Activated T-cell treated with anti-CD3 and anti-CD28 coated beads for 24 hours (primary cell): ENCODE data around the gene KRTAP10-11.
"Not testable (repeated sequence)": the region's sequence is repeated elsewhere in the genome, so short reads cannot be mapped to it uniquely, and the experiment has no call there.

Experiments used
- DNase-seq: peaks from one replicate; pipeline ENCODE4 v3.0.0-alpha.2; 2020; ENCODE audit warnings: low read depth

KRTAP10-11 gene, protein sequence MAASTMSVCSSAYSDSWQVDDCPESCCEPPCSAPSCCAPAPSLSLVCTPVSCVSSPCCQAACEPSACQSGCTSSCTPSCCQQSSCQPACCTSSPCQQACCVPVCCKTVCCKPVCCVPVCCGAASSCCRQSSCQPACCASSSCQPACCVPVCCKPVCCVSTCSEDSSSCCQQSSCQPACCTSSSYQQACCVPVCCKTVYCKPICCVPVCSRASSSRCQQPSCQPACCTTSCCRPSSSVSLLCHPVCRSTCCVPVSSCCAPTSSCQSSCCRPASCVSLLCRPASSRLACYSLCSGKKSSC

DNA sequence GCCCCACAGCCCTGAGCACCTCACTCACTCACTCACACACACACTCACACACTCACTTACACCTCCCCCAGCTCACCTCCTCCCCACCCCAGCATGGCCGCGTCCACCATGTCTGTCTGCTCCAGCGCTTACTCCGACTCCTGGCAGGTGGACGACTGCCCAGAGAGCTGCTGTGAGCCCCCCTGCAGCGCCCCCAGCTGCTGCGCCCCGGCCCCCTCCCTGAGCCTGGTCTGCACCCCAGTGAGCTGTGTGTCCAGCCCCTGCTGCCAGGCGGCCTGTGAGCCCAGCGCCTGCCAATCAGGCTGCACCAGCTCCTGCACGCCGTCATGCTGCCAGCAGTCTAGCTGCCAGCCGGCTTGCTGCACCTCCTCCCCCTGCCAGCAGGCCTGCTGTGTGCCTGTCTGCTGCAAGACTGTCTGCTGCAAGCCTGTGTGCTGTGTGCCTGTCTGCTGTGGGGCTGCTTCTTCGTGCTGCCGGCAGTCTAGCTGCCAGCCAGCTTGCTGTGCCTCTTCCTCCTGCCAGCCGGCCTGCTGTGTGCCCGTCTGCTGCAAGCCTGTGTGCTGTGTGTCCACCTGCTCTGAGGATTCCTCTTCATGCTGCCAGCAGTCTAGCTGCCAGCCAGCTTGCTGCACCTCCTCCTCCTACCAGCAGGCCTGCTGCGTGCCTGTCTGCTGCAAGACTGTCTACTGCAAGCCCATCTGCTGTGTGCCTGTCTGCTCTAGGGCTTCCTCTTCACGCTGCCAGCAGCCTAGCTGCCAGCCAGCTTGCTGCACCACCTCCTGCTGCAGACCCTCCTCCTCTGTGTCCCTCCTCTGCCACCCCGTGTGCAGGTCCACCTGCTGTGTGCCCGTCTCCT, at the start of gene KRTAP10-11:
Gene KRTAP10-11, plus strand, starts transcription at position 49 of the 856 bp plus-strand sequence. Its CDS starts 45 bp downstream, at position 94.
- not testable (repeated sequence) for DNase-seq

DNA sequence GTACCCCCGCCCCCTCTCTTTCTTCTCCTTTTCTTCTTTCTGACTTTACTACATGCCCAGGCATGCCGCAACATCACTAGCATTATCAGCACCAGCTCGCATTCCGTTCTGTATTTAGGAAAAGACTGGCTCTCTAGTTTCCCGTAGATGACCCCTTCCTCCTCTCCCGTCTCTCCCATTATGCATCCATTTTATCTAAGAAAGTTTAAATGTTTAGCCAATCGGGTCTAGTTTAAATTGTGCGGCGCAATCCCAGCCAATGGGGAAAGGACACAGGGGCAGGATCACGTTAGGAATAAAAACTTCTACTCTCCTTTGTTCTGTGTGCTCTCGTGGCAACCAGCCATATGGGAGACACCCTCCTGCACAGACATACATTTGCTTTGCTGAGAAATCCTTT, 48.2 kb upstream of the KRTAP10-11 start:
- no peak for DNase-seq

DNA sequence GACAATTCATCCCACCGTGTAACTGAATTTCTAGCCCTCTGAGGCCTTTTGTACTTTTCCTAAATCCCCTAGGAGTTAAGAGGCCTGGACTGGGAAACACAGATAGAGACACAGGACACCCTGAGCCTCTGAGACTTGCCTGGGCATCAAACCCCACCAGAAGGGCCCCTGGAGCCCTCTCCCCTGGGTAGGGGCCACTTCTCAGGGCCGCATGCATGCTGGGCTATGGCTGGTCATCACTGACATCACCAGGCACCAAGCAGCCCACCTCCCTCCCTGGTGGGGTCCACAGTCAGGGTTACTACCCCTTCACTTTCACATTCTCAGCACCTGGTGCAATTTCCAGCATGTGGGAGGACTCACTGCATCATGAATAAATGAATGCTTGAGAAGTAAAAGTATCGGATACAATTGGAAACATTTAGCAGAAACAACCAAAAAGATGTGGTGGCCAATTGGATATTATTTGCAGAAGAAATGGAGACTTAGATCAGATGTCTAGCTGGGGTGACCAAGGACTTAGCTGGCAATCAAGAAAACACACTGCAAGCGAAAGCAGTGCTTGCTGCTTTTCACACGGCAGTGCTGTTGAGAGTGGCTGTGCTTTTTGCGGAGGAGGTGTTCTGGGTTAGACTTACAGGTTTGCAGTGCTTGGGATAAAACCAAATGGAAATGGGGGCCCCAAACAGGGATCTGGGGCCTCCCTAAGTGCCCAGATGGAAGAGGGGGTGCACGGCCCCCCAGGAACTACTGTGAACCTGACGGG, 46.8 kb upstream of the KRTAP10-11 start:
- no peak for DNase-seq

DNA sequence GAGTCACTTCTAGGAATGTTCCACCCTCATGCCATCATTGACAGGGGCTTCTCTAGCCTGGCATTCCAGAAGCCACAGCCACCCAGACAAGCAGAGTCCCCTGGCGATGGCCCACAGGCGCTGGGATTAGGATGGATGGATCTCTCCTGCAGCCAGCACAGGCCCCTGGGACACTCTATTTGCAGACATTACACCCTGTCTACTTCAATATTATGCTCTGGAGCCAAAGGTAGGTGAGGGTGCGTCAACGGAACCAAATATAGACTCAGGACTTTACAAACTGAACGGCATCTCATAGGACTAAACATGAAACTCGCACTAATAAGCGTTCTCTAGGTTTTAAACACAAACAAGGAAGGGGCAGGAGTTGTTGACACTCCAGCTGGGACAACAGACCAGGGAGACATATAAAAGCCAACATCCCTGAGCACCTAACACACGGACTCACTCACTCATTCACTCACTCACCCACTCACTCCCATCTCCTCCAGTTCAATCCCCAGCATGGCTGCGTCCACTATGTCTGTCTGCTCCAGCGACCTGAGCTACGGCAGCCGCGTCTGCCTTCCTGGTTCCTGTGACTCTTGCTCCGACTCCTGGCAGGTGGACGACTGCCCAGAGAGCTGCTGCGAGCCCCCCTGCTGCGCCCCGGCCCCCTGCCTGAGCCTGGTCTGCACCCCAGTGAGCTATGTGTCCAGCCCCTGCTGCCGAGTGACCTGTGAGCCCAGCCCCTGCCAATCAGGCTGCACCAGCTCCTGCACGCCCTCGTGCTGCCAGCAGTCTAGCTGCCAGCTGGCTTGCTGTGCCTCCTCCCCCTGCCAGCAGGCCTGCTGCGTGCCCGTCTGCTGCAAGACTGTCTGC, 45.9 kb upstream of the KRTAP10-11 start, which contains the start of gene KRTAP10-7:
Gene KRTAP10-7, plus strand, starts transcription at position 480 of the 861 bp plus-strand sequence. Its CDS starts 25 bp downstream, at position 505.
- DNase-seq = not testable (repeated sequence)

DNA sequence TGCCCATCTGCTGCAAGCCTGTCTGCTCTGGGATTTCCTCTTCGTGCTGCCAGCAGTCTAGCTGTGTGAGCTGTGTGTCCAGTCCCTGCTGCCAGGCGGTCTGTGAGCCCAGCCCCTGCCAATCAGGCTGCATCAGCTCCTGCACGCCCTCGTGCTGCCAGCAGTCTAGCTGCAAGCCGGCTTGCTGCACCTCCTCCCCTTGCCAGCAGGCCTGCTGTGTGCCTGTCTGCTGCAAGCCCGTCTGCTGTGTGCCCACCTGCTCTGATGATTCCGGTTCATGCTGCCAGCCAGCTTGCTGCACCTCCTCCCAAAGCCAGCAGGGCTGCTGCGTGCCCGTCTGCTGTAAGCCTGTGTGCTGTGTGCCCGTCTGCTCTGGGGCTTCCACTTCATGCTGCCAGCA, 45.1 kb upstream of the KRTAP10-11 start:
- not testable (repeated sequence) for DNase-seq

DNA sequence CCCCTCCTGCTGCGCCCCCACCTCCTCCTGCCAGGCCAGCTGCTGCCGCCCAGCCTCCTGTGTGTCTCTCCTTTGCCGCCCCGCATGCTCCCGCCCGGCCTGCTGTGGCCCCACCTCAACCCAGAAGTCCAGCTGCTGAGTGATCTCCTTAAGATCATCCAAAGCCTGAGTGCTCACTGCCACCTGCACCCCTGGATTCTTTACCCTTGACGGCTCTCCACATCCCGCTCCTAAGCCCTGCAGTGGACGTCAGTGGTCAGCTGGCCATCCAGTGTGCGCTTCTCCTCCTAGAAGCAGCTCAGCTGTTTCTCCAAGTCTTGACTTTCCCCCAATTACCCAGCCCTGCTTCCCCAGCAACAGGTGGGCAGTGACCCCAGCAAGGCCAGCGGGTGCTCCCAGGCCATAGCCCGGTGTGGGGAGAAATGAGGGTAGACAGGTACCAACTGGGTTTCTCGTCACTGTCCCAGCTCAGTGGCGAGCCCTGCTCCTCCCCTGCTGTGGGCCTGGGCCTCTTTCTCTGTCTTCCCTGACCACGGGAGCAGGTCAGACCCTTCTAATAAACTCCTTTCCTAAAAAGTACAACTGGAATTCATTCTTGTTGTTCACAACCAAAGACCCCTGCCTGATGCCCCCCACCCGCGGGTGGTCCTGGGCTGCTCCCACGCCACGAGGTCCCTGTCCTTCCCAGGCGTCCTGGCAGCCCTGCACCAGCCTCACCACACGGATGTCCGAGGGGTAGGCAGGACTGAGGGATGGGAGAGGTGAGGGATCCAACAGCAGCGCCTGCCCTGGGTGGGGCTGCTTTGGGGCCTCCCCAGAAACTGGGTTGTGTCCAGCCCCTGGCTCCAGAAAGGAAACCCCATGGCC, 44.4 kb upstream of the KRTAP10-11 start:
- no peak for DNase-seq

DNA sequence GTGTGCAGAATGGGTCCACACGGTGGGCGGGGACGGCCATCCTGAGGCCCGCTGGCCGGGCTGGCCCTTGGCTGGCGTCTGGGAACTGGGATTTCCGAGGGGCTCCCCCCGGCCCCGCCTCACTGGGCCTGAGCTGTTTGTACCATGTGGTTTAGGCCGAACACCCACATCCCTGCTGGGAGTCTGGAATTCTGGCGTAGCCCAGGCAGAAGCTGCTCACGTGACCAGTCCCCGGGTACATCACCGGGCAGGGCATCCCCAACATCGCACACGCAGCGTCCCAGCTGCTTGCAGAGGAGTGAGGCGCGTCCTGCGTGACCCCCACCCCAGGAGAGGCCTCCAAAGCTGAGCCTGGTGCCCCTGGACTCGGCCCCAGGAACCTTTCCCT, 43.8 kb upstream of the KRTAP10-11 start:
- DNase-seq = no peak

DNA sequence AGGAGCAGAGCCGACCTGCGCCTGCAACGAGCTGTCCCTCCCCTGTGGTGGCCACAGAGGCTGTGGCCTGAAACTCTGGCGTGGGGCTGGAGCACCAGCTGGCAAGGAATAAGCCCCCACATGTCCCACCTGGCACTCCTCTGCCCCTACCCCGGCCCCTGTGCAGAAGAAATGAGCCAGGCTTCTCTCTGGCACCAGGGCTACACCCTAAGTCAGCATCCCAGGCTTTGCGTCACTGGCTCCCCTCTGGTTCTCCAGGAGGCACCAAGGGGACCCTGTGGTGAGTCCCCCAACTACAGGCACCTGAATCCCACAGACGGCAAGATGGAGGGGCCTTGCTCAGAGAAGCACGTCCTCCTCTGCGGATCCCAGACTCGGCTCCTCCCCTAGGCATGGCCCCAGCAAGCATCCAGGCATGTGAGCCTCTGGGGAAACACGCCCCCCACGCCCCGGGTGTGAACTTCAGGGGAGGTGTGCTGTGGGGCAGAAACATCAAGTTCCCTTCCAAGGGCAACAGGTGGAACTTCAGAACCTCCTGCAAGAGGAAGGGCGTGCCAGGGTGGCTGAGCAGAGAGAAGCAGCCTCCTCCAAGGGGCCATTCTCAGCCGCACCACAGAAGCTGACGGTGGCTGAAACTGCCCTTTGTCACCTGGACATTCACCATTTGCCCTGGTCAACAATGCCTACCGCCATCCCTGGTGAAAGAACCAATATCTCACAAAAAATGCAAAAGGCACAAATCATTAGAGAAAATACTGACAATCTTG, 42.9 kb upstream of the KRTAP10-11 start:
- DNase-seq = no peak

DNA sequence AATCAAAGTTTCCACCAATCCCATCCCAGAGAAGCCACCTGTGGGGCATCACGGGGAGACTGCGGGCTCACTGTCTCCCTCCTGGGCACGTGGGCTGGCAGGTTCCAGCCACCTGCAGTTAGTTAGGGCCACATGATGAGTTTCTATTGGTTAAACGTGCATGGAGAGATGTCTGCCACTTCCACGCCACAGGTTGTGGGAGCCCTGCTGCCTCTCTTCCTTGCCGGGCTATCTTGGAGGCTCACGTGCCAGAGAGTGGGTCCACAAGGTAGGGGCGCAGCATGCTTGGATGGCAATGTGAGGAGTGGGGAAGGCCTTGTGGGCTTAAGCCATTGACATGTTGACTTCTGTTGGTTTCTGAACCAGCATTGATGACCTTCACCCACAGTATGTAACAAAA, 42.3 kb upstream of the KRTAP10-11 start:
- DNase-seq = no peak

DNA sequence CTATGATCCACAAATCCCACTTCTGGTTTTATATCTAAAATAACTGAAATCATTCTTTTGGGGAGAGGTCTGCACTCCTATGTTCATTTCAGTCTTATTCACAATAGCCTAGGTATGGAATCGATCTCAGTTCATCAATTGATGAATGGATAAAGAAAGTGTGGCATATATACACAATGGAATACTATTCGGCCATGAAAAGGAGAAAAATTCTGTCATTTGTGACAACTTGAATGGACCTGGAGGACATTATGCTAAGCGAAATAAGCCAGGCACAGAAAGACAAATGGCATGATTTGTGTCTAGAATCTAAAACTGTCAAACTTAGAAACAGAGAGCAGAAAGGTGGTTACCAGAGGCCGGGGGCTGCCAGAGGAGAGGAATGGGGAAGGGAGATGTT, 39.7 kb upstream of the KRTAP10-11 start:
- no peak for DNase-seq

DNA sequence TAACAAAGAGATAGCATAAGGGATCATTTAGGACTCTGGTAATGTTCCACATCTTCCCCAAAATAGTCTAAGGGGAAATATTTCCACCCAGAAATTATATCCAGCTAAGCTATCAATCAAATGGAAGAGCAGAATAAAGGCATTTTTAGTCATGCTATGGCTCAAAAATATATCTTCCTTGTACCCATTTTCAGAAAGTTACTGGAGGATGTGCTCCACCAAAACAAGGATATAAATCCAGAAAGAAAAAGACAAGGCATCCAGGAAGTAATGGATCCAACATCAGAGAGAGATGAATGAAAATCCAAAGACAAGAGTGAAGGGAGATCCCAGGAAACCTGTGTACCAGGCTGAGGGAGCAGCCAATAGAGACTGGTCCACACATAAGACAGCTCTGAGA, 37.0 kb upstream of the KRTAP10-11 start:
- no peak for DNase-seq

DNA sequence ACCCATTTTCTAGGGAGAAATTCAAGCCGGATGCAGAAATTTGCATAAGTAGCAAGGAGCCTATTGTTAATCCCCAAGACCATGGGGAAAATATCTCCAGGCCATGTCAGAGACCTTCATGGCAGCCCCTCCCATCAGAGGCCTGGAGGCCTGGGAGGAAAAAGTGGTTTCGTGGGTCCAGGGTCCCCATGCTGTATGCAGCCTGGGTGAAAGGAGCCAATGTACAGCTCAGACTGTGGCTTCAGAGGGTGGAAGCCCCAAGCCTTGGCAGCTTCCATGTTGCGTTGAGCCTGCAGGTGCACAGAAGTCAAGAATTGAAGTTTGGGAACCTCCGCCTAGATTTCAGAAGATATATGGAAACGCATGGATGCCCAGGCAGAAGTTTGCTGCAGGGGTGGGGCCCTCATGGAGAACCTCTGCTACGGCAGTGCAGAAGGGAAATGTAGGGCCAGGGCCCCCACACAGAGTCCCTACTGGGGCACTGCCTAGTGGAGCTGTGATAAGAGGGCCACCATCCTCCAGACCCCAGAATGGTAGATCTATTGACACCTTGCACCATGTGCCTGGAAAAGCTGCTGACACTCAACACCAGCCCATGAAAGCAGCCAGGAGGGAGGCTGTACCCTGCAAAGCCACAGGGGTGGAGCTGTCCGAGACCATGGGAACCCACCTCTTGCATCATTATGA, 35.9 kb upstream of the KRTAP10-11 start:
- DNase-seq = not testable (repeated sequence)

DNA sequence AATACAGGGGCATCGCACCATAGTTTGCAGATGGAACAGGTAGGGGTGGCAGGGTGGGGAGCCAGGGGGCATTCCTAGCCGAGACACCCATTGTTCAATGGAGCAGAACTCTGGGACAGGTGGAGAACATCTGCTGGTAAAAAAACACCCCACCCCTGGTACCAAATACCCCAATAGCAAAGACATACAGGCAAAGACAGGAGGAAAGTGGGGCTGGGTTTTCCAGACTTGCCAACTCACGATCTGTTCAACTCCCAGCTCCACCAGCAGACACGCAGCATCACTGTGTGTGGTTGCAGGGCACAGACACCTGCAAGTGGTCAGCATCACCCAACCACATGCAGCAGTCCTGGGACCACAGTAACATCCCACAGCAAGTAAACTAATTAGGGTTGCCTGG, 34.7 kb upstream of the KRTAP10-11 start:
- DNase-seq = no peak

DNA sequence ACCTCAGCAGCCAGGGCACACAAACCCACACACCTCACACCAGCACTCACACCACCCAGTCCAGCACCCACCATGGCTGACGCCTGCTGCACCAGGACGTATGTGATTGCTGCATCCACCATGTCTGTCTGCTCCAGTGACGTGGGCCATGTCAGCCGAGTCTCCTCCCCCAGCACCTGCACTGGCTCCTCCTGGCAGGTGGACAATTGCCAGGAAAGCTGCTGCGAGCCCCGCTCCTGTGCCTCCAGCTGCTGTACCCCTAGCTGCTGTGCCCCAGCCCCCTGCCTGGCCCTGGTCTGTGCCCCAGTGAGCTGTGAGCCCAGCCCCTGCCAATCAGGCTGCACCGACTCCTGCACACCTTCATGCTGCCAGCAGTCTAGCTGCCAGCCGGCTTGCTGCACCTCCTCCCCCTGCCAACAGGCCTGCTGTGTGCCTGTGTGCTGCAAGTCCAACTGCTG, 34.2 kb upstream of the KRTAP10-11 start, which contains the start of gene KRTAP10-8:
Gene KRTAP10-8, plus strand, starts transcription at position 51 of the 458 bp plus-strand sequence. Its CDS starts 22 bp downstream, at position 73.
- no peak for DNase-seq

DNA sequence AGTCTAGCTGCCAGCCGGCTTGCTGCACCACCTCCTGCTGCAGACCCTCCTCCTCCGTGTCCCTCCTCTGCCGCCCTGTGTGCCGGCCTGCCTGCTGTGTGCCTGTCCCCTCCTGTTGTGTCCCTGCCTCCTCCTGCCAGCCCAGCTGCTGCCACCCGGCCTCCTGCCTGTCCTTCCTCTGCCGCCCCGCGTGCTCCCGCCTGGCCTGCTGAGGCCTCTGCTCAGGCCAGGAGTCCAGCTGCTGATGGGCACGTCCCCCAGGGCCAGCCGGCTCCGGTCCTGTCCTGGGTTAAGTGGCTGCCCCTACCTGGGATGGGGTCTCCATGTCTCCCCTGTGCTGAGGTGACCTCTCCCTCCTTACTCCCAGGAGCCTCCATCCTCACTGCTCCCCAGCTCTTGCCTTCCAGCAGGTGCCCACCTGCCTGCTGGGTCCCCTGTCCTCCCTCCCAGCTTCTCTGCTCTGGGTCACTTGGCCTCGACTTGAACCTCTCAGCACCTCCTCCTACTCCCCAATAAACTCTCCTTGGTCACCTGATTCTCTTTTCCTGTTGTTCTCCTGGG, 33.5 kb upstream of the KRTAP10-11 start:
- DNase-seq = no peak

DNA sequence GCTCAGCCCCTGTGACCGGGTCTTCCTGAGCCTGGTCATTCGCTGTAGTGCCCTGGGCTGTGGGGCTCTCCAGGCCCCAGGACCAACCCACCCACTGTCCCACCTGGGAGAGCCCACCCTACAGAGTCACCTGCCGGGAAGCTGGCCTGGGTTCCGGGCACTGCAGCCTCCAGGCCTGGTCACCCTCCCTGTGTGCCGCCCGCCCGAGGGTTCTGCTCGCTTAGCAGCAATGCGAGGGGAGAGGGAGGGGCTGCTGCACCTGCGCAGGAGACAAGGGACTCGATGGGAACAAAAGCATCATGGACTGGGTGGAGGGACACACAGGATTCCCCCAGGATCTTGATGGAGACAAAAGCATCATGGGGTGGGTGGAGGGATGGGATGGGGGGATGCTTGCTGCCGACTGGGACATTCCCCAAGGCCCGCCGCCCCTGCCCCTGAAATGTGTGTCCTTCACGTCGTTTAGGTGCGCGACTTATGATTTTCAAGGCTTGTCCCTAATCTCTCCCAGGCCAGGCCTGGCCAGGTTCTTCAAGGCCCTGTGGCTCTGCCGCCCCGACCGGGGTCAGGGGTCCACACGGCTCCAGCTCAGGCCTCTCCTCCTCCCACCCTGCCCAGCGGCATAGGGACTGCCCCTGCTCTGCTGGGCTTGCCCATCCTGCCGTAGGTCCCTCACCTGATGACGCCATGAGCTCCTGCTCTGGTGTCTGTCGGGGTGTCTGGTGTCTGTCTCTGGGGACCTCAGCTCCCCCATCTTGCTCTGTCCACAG, 32.6 kb upstream of the KRTAP10-11 start:
- DNase-seq = no peak

DNA sequence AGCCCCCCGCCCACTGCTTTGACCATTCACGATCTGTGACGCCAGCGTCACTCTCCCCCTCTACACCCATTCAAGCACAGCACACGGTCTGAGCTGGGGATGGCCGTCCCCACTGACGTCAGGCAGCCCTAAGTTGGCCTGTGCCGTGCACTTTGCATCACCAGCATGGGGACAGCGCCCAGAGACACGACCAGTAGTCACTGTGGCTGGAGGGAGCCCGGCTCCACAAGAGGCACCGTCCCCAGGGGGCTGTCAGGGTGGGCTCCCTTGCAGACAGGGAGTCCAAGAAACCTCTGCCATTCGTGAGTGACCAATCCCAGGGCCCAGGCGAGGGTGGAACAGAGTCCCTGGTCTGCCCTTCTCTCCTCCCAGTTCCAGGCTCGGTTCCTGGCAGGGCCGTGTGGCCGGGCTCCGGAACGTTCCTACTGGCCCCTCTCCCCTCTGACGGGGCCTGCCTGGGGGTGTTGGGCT, 32.0 kb upstream of the KRTAP10-11 start:
- DNase-seq = no peak
